Smooth muscle cell (in vitro differentiated cells): ENCODE measurements around the gene ELN. TPM values are rescaled to one million over a fixed set of nuclear protein-coding genes. Genes with fewer than 3 reads are reported as not detected.
A peak's percentile ranks its signal among the peaks of the same experiment; 100 is the strongest.
"Not testable (repeated sequence)": the region's sequence is repeated elsewhere in the genome, so short reads cannot be mapped to it uniquely, and the experiment has no call there.

Experiments used
- DNase-seq: peaks from one replicate; lab custom pipeline; 2025; ENCODE audit not compliant: unreplicated experiment; lab: John Stamatoyannopoulos, UW
- H2AFZ ChIP-seq: fragments of 200-600 bp; sonication (generic); 2 replicates; pipeline ENCODE4 v1.6.0; 2016; ENCODE audit warnings: antibody characterized with exemption, low read depth, mild to moderate bottlenecking
- H3F3A ChIP-seq: fragments of 200-600 bp; sonication (generic); 2 replicates; pipeline ENCODE4 v1.6.0; 2017; ENCODE audit warnings: antibody characterized with exemption, low read depth
- H3K27ac ChIP-seq: fragments of 200-600 bp; sonication (generic); 2 replicates; pipeline ENCODE4 v1.5.1; 2016; ENCODE audit warnings: low read depth, mild to moderate bottlenecking
- H3K27me3 ChIP-seq: fragments of 200-600 bp; sonication (generic); 2 replicates; pipeline ENCODE4 v1.6.1; 2016; ENCODE audit warnings: low read depth, mild to moderate bottlenecking
- H3K36me3 ChIP-seq: fragments of 200-600 bp; sonication (generic); 2 replicates; pipeline ENCODE4 v1.5.1; 2016; ENCODE audit warnings: low read depth
- H3K4me1 ChIP-seq: fragments of 200-600 bp; sonication (generic); 2 replicates; pipeline ENCODE4 v1.5.1; 2016; ENCODE audit warnings: low read depth
- H3K4me2 ChIP-seq: fragments of 200-600 bp; sonication (generic); 2 replicates; pipeline ENCODE4 v1.6.0; 2016; ENCODE audit warnings: mild to moderate bottlenecking
- H3K4me3 ChIP-seq: fragments of 200-600 bp; sonication (generic); 2 replicates; pipeline ENCODE4 v1.5.1; 2016; ENCODE audit warnings: mild to moderate bottlenecking
- H3K79me2 ChIP-seq: fragments of 200-600 bp; sonication (generic); 2 replicates; pipeline ENCODE4 v1.6.0; 2016; ENCODE audit warnings: low read depth, mild to moderate bottlenecking
- H3K9ac ChIP-seq: fragments of 200-600 bp; sonication (generic); 2 replicates; pipeline ENCODE4 v1.6.0; 2016; ENCODE audit warnings: low read depth
- H3K9me3 ChIP-seq: fragments of 200-600 bp; sonication (generic); replicated peaks from 2 replicates; pipeline ENCODE4 v1.5.1; 2016; ENCODE audit warnings: low read depth
- H4K20me1 ChIP-seq: fragments of 200-600 bp; sonication (generic); 2 replicates; pipeline ENCODE4 v1.6.0; 2016; ENCODE audit warnings: low read depth
- WGBS: methylation state at CpG from one replicate; pipeline ENCODE4 v1.1.7; 2016; ENCODE audit warnings: low lambda C conversion rate; 5-methylcytosine and 5-hydroxymethylcytosine counted together
- polyA plus RNA-seq: library from polyadenylated mRNA; unstranded; fragments of >200 nt; fragmentation: Nextera tagmentation; extraction: Ambion mirVana; gene quantifications from 2 replicates; pipeline ENCODE4 v1.2.1, GENCODE V29; 2016
- total RNA-seq: library from RNA; depleted of rRNA; stranded (reverse); fragments of >200 nt; gene quantifications from 2 replicates; pipeline ENCODE4 v1.2.3, GENCODE V29; 2014
- TF ChIP-seq, protein P1 (sequence below): fragments of 200-600 bp; sonication (generic); IDR thresholded peaks from 2 replicates; pipeline ENCODE4 v1.5.1; 2017; ENCODE audit warnings: borderline replicate concordance, mild to moderate bottlenecking, antibody characterized with exemption; ENCODE audit not compliant: insufficient read depth, poor library complexity, severe bottlenecking

Gene ELN
- total RNA-seq, result 0.13 and 1.1 TPM in 2 replicates
- polyA plus RNA-seq, result 0.21 TPM in 1 of 2 replicates, not detected in the other

DNA sequence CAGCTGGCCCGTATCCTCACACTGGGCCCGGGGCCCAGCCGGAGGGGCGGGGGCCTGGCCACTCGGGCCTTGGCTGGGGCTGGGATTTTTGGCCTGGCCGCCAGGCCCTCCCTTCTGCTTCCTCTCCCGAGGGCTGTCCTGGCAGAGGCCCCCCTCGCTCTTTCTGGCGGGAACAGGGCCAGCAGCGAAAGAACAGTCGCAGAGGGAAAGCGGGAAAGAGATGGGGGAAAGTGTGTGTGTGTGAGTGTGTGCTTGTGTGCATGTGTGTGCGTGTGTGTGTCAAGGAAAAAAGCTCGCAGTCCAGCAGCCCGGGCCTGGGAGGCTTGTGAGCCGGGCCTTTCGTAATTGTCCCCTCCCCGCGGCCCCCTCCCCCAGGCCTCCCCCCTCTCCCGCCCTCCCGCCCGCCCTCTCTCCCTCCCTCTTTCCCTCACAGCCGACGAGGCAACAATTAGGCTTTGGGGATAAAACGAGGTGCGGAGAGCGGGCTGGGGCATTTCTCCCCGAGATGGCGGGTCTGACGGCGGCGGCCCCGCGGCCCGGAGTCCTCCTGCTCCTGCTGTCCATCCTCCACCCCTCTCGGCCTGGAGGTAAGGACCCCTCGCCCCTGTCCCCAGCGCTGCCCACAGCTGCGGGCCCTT lies at the start of gene ELN:
TSS of gene ELN (plus strand) at position 491 of the 638 bp plus-strand sequence. CDS start at position 506, 15 bp downstream.
- H3K9me3 ChIP-seq, result no peaks in the 10 kb centered on the region
- no peak within 1 kb of the TSS for H3K27ac ChIP-seq
- H3K36me3 ChIP-seq, result no peaks in the 10 kb centered on the region
- WGBS, result 63% methylated on average over 21 of the region's 39 CpGs
- no peak within 1 kb of the TSS for H2AFZ ChIP-seq
- TF ChIP-seq, protein P1, sequence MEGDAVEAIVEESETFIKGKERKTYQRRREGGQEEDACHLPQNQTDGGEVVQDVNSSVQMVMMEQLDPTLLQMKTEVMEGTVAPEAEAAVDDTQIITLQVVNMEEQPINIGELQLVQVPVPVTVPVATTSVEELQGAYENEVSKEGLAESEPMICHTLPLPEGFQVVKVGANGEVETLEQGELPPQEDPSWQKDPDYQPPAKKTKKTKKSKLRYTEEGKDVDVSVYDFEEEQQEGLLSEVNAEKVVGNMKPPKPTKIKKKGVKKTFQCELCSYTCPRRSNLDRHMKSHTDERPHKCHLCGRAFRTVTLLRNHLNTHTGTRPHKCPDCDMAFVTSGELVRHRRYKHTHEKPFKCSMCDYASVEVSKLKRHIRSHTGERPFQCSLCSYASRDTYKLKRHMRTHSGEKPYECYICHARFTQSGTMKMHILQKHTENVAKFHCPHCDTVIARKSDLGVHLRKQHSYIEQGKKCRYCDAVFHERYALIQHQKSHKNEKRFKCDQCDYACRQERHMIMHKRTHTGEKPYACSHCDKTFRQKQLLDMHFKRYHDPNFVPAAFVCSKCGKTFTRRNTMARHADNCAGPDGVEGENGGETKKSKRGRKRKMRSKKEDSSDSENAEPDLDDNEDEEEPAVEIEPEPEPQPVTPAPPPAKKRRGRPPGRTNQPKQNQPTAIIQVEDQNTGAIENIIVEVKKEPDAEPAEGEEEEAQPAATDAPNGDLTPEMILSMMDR, result no peak
- no peaks in the 10 kb centered on the region for H3K79me2 ChIP-seq
- H3K4me2 ChIP-seq, result no peak within 1 kb of the TSS
- no peaks in the 10 kb centered on the region for H3K27me3 ChIP-seq
- H3K4me1 ChIP-seq, result no peaks in the 10 kb centered on the region
- no peaks in the 10 kb centered on the region for H3F3A ChIP-seq
- DNase-seq, result no peak
- no peaks in the 10 kb centered on the region for H4K20me1 ChIP-seq
- no peak within 1 kb of the TSS for H3K9ac ChIP-seq
- H3K4me3 ChIP-seq, result no peak within 1 kb of the TSS

GRCh38 chr7:73978661-73979563 lies 49.1 kb upstream of the ELN start:
- DNase-seq, result no peak
- Histone ChIP-seq H3K4me3 (no peak overlapping the region), H4K20me1 (no peaks in the 10 kb centered on the region), H3K27me3 (peaks cover 12% of the 10 kb centered on the region), H3K79me2 (no peaks in the 10 kb centered on the region), H3K9me3 (no peaks in the 10 kb centered on the region), H3K4me2 (no peak overlapping the region), H3K4me1 (no peaks in the 10 kb centered on the region), H3K36me3 (no peaks in the 10 kb centered on the region), H2AFZ (no peak overlapping the region), H3K27ac (no peak overlapping the region), H3F3A (no peaks in the 10 kb centered on the region), H3K9ac (no peak overlapping the region)
- 69% methylated on average over 24 of the region's 24 CpGs for WGBS
- TF ChIP-seq, protein P1, result peak; percentile 14

- not testable (repeated sequence) for H3K9me3 ChIP-seq, H3K36me3 ChIP-seq, H3K27ac ChIP-seq, H3K4me1 ChIP-seq, H3K4me2 ChIP-seq, H3F3A ChIP-seq, H3K79me2 ChIP-seq, DNase-seq, H3K9ac ChIP-seq, H4K20me1 ChIP-seq, H3K4me3 ChIP-seq, H2AFZ ChIP-seq
- WGBS, result 93% methylated on average over 9 of the region's 9 CpGs
- H3K27me3 ChIP-seq, result peaks cover 12% of the 10 kb centered on the region
These were observed 48.3 kb upstream of the ELN start for GRCh38 chr7:73979656-73980055.

DNA sequence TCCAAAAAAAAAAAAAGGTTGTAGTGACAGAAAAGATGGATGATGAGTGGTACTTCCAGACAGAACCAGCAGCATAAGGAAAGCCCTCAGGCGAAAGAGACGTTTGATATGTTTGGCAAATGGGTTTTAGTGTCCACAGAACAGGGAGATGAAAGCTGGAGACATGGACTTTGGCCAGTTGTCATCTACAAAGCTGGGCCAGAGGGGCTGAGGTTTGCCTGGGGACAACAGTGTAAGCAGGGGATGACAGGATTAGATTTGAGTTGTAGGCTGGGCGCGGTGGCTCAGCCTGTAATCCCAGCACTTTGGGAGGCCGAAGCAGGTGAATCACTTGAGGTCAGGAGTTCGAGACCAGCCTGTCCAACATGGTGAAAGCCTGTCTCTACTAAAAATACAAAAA lies 47.8 kb upstream of the ELN start:
- H3F3A ChIP-seq, result no peaks in the 10 kb centered on the region
- WGBS, result 94% methylated on average over 6 of the region's 6 CpGs
- TF ChIP-seq, protein P1, result no peak
- H3K36me3 ChIP-seq, result no peaks in the 10 kb centered on the region
- H3K9me3 ChIP-seq, result no peaks in the 10 kb centered on the region
- H3K4me1 ChIP-seq, result no peaks in the 10 kb centered on the region
- H3K4me2 ChIP-seq, result no peak overlapping the region
- H2AFZ ChIP-seq, result no peak overlapping the region
- no peaks in the 10 kb centered on the region for H4K20me1 ChIP-seq
- no peak overlapping the region for H3K27ac ChIP-seq
- H3K9ac ChIP-seq, result no peak overlapping the region
- no peak overlapping the region for H3K4me3 ChIP-seq
- H3K27me3 ChIP-seq, result peaks cover 12% of the 10 kb centered on the region
- no peaks in the 10 kb centered on the region for H3K79me2 ChIP-seq
- DNase-seq, result no peak
